MM.1S (cell line): Measurements from ENCODE around the gene CMTM4.

Experiments
- EZH2 ChIP-seq: fragments of 300-600 bp; sonication (generic); optimal IDR thresholded peaks from 2 replicates; pipeline ENCODE3; 2017; ENCODE audit warnings: low read depth, mild to moderate bottlenecking, antibody characterized with exemption, low read length, mixed read lengths
- EZH2phosphoT487 ChIP-seq: fragments of 300-600 bp; sonication (generic); IDR thresholded peaks from 2 replicates; pipeline ENCODE4 v1.6.1; 2018; ENCODE audit warnings: antibody characterized with exemption, low read length
- TF ChIP-seq, protein P1 (sequence below): fragments of 300-600 bp; sonication (generic); IDR thresholded peaks from 2 replicates; pipeline ENCODE4 v1.5.1; 2016; ENCODE audit warnings: antibody characterized with exemption, low read length, mixed read lengths

GRCh38 chr16:66712512-66712911 lies 16.0 kb upstream of the CMTM4 start:
- TF ChIP-seq, protein P1, sequence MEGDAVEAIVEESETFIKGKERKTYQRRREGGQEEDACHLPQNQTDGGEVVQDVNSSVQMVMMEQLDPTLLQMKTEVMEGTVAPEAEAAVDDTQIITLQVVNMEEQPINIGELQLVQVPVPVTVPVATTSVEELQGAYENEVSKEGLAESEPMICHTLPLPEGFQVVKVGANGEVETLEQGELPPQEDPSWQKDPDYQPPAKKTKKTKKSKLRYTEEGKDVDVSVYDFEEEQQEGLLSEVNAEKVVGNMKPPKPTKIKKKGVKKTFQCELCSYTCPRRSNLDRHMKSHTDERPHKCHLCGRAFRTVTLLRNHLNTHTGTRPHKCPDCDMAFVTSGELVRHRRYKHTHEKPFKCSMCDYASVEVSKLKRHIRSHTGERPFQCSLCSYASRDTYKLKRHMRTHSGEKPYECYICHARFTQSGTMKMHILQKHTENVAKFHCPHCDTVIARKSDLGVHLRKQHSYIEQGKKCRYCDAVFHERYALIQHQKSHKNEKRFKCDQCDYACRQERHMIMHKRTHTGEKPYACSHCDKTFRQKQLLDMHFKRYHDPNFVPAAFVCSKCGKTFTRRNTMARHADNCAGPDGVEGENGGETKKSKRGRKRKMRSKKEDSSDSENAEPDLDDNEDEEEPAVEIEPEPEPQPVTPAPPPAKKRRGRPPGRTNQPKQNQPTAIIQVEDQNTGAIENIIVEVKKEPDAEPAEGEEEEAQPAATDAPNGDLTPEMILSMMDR = no peak
- TF ChIP-seq EZH2 (no peak), EZH2phosphoT487 (no peak)
